Breast epithelium (tissue), 4 donors: ENCODE data around the gene PHOSPHO1. TPM values are rescaled to one million over a fixed set of nuclear protein-coding genes. Genes with fewer than 3 reads are reported as not detected.
A peak's percentile ranks its signal among the peaks of the same experiment; 100 is the strongest.

ENCODE experiments used
- DNase-seq, 2 donors: peaks; one replicate each; pipeline ENCODE4 v3.0.0-alpha.2; 2019; ENCODE audit warnings: low spot score in 2 of 2
- H3K27ac ChIP-seq, 2 donors: fragments of 200-600 bp; sonication (generic) in 1 of 2; one replicate each; pipeline ENCODE4 v1.5.1; 2016 to 2019; ENCODE audit warnings: mild to moderate bottlenecking in 1 of 2
- H3K27me3 ChIP-seq, 2 donors: fragments of 200-600 bp; sonication (generic) in 1 of 2; one replicate each; pipeline versions ENCODE4 v1.5.1 to v1.6.0; 2017 to 2019; ENCODE audit warnings: control low read depth in 1 of 2, mild to moderate bottlenecking in 1 of 2
- H3K36me3 ChIP-seq: fragments of 200-600 bp; one replicate; pipeline ENCODE4 v1.5.1; 2019
- H3K4me1 ChIP-seq, 2 donors: fragments of 200-600 bp; sonication (generic); one replicate each; pipeline ENCODE4 v1.5.1; 2016 to 2019; ENCODE audit warnings: control low read depth in 1 of 2
- H3K4me3 ChIP-seq, 3 donors: fragments of 200-600 bp; sonication (generic); 1 replicate in 2 of 3; 2 replicates in 1 of 3; pipeline ENCODE4 v1.5.1; 2016 to 2019; ENCODE audit warnings: mild to moderate bottlenecking in 3 of 3, moderate library complexity in 2 of 3
- H3K9me3 ChIP-seq, 2 donors: fragments of 200-600 bp; sonication (generic) in 1 of 2; one replicate each; pipeline ENCODE4 v1.5.1; 2016 to 2019; ENCODE audit warnings: control low read depth in 1 of 2
- CTCF ChIP-seq, 3 donors: fragments of 450-650 bp; IDR thresholded peaks; one replicate each; pipeline ENCODE4 v1.5.1; 2016 to 2017; ENCODE audit warnings: antibody characterized with exemption in 3 of 3, mild to moderate bottlenecking in 3 of 3, moderate library complexity in 3 of 3
- POLR2A ChIP-seq: fragments of 450-650 bp; IDR thresholded peaks from one replicate; pipeline ENCODE4 v1.6.1; 2016; ENCODE audit warnings: antibody characterized with exemption, mild to moderate bottlenecking, moderate library complexity
- POLR2AphosphoS5 ChIP-seq, 3 donors: sonication (generic); formaldehyde crosslinking; IDR thresholded peaks; one replicate each; pipeline ENCODE4 v1.6.1; 2017; ENCODE audit warnings: antibody characterized with exemption in 3 of 3
- intact Hi-C: fragments of 100-400 bp; cut with DNase I; formaldehyde crosslinking; loops from one replicate; pipeline ENCODE4 v1.15.1; 2023; ENCODE audit warnings: low total_unique reads
- total RNA-seq, 3 donors: library from RNA; depleted of rRNA; stranded (reverse); fragments of >200 nt; gene quantifications; one replicate each; pipeline ENCODE4 v1.1.0, GENCODE V29; 2016

The PHOSPHO1 gene
- total RNA-seq, 3 donors from 2014 or later: 0.33 to 0.88 TPM; not detected in 1

- intact Hi-C loops: no loop called here
- Histone ChIP-seq H3K27me3 (no peaks in the 10 kb centered on the region), H3K36me3 (no peaks in the 10 kb centered on the region), H3K27ac (peak overlapping the region; percentile 82 to 84), H3K9me3 (no peaks in the 10 kb centered on the region), H3K4me3 (peak overlapping the region; percentile 55 to 84 (median 66)), H3K4me1 (no peaks in the 10 kb centered on the region)
- DNase-seq: peak; percentile 44 to 53
- TF ChIP-seq CTCF (IDR thresholded peaks at IDR 0.05): no peak
These were observed 29.6 kb upstream of the PHOSPHO1 start for GRCh38 chr17:49260011-49260816.

DNA sequence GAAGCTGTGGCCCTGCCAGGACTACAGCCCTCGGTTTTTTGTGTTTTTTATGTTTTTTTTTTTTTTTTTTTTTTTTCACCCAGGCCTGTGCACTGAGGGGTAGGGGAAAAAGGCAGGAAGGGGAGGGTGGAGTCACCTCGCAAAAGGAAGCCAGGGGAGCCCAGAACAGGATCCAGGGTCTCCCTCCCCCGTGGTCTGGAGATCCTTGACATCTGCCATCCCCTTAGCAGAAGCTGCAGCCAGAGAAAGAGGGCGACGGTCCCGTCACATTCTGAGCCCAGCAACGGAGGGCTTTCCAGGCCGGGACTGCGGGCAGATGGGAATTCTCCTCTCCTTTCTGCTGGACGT is 29.1 kb upstream of the PHOSPHO1 start:
- TF ChIP-seq CTCF (IDR thresholded peaks at IDR 0.05) (no peak), POLR2AphosphoS5 (IDR thresholded peaks at IDR 0.05) (no peak), POLR2A (no peak)
- intact Hi-C loops: loop anchor here (10.0 kb wide), 1 partner anchor 1055 kb away; no protein-coding TSS in a partner anchor
- Histone ChIP-seq H3K9me3 (no peaks in the 10 kb centered on the region), H3K36me3 (no peaks in the 10 kb centered on the region), H3K27me3 (no peaks in the 10 kb centered on the region), H3K4me1 (no peaks in the 10 kb centered on the region), H3K4me3 (peak overlapping the region; percentile 55 to 84 (median 66)), H3K27ac (peak overlapping the region; percentile 82 to 84)
- DNase-seq: no peak

- intact Hi-C loops: loop anchor here (10.0 kb wide), 1 partner anchor 1054 kb away; no protein-coding TSS in a partner anchor
- Histone ChIP-seq H3K4me3 (no peak overlapping the region), H3K9me3 (no peaks in the 10 kb centered on the region), H3K4me1 (no peaks in the 10 kb centered on the region), H3K27me3 (no peaks in the 10 kb centered on the region), H3K27ac (no peak overlapping the region), H3K36me3 (no peaks in the 10 kb centered on the region)
- TF ChIP-seq POLR2AphosphoS5 (IDR thresholded peaks at IDR 0.05) (no peak), CTCF (IDR thresholded peaks at IDR 0.05) (no peak), POLR2A (no peak)
- DNase-seq: no peak
These were observed 27.8 kb upstream of the PHOSPHO1 start for GRCh38 chr17:49258394-49258793.

GRCh38 chr17:49255125-49255524 is 24.5 kb upstream of the PHOSPHO1 start:
- Histone ChIP-seq H3K9me3 (no peaks in the 10 kb centered on the region), H3K27me3 (no peaks in the 10 kb centered on the region), H3K4me1 (no peaks in the 10 kb centered on the region), H3K27ac (no peak overlapping the region), H3K4me3 (no peak overlapping the region), H3K36me3 (no peaks in the 10 kb centered on the region)
- intact Hi-C loops: loop anchor here (10.0 kb wide), 1 partner anchor 1050 kb away; no protein-coding TSS in a partner anchor
- DNase-seq: no peak
- TF ChIP-seq POLR2A (no peak), POLR2AphosphoS5 (IDR thresholded peaks at IDR 0.05) (no peak), CTCF (IDR thresholded peaks at IDR 0.05) (no peak)

- H3K27ac ChIP-seq: no peak overlapping the region
- no peak for TF ChIP-seq CTCF (IDR thresholded peaks at IDR 0.05)
- TF ChIP-seq POLR2A: no peak
- TF ChIP-seq POLR2AphosphoS5 (IDR thresholded peaks at IDR 0.05): no peak
- H3K36me3 ChIP-seq: no peaks in the 10 kb centered on the region
- no peaks in the 10 kb centered on the region for H3K4me1 ChIP-seq
- H3K9me3 ChIP-seq: no peaks in the 10 kb centered on the region
- intact Hi-C loops: loop anchor here (10.0 kb wide), 1 partner anchor 1049 kb away; no protein-coding TSS in a partner anchor
- H3K4me3 ChIP-seq: no peak overlapping the region
- H3K27me3 ChIP-seq: peaks cover 0 to 3% of the 10 kb centered on the region in 2 donors
- DNase-seq: no peak
These were observed 23.5 kb upstream of the PHOSPHO1 start for GRCh38 chr17:49254066-49254465.
